Stromal cell of bone marrow (primary cell): Measurements from ENCODE around the gene MYO18B.

Experiments
- DNase-seq: peaks from one replicate; pipeline ENCODE4 v3.0.0-alpha.2; 2012; ENCODE audit warnings: low read depth

Gene MYO18B

GRCh38 chr22:25849522-25849921, 107.5 kb downstream of the MYO18B start:
- DNase-seq, result no peak

GRCh38 chr22:25852223-25852622, 110.2 kb downstream of the MYO18B start:
- no peak for DNase-seq

DNA sequence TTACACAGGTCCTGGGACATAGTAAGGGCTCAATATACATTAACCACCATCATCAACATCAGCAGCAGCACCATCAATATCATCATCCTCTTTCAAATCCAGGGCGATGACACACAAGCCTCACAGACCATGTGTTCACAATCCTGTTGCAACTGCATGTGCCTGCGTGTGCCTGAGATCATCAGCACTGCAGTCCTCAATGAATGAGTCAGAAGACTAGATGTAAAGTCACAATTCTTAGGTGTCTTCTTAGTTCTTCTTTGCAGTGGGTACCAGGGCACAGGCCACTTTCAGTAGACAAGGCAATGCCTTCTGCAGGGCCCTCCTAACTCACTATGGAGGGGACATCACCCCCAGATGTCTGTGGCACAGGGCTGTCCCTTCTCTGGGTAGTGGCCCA, 111.1 kb downstream of the MYO18B start:
- no peak for DNase-seq

GRCh38 chr22:25853501-25854284, 111.7 kb downstream of the MYO18B start:
- DNase-seq, result no peak

GRCh38 chr22:25869771-25870170, 127.8 kb downstream of the MYO18B start:
- no peak for DNase-seq

DNA sequence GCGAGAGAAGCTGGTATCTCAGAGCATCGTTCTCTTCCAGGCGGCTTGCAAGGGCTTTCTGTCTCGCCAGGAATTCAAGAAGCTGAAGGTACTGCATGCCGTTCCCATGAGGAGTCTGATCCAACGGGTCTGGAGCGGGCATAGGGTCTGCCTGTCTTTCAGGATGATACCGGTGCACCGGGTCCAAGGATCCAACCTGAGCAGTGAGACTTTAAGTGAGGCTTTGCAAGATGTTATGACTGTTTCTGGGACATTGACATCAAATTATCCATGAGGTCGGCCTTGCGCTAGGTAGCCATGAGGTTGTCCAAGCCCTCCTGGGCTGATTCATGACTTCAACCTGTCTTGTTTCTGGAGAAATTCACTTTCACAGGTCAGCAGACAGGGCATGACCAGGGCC, 132.3 kb downstream of the MYO18B start:
- no peak for DNase-seq

- no peak for DNase-seq
These were observed 133.5 kb downstream of the MYO18B start for GRCh38 chr22:25875461-25875860.

- DNase-seq, result no peak
These were observed 134.9 kb downstream of the MYO18B start for GRCh38 chr22:25876871-25877270.

DNA sequence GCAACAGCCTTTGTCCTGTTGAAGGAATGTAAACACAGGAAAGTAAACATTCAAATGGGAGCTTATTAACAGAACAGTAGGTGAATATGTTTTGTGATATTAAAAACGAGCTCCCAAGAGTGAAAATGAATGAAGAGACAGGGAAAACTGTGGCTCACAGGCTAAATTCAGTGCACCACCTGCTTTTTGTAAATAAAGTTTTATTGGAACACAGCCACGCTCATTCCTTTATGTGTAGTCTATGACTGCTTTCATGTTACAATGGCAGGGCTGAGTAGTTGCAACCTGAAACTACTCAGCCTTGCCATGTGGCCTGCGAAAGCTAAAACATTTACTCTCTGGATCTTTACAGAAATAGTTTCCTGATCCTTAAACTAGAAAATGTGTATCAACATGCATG, 136.9 kb downstream of the MYO18B start:
- DNase-seq, result no peak

DNA sequence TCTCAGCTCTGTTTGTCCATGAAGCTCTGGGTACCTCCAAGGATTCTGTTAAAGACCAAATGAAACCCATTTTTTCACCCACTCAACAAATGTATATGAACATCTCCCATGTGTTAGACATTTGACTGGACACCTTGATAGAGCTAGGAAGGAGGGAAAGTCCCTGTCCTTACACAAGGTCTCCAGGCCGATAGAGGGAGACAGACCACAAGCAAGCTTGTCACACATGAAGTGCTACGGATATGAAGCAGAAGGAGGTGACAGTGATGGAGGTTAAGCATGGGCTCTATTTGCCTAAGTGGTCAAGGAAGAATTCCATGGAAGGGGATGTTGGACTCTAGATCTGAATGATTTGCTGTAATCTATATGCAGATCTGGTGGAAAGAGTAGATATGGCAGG, 138.5 kb downstream of the MYO18B start:
- DNase-seq, result no peak

DNA sequence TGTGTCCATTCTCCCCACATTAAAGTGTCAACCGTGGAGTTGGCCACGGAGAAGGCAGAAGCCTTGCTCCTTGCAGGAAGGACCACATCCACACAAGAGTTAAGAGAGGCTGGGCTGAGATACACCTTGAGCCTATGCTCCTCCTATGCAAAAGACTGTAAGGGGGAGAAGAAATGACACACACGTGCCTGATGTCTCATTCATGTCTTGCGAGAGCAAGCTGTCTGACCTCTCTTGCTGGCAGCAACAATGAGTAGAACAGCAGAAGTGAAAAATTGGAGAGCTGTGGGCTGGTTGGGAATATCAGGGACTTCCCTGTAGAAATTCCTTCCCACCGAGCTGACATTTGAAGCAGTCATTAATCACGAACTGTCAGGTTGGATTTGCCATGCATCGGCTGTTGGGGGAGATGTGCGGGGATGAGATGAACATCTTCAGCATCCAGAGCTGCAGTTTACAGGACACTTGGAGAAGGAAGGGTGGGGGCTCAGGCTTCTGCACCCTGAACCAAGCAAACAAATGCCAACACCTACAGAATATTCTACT, 139.3 kb downstream of the MYO18B start:
- no peak for DNase-seq

DNA sequence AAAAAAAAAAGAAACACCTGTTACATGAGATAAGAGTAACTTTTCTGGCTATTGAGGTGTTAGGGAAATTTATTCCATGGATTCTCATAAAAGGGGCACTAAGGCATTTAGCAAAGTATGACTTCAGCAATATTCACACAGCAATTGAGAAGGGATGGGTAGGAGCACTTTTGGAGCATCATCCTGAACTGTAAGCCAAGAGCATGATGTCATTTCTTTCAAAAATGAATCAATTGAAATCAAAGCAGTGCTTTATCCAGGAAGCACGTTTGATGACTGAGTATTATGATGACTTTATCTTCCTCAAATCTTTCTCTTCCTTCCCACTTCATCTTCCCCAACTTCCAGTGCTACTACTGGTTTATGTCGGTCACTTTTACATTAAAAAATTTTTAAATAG, 140.4 kb downstream of the MYO18B start:
- DNase-seq, result no peak

GRCh38 chr22:25883482-25884033, 141.6 kb downstream of the MYO18B start:
- DNase-seq, result no peak

DNA sequence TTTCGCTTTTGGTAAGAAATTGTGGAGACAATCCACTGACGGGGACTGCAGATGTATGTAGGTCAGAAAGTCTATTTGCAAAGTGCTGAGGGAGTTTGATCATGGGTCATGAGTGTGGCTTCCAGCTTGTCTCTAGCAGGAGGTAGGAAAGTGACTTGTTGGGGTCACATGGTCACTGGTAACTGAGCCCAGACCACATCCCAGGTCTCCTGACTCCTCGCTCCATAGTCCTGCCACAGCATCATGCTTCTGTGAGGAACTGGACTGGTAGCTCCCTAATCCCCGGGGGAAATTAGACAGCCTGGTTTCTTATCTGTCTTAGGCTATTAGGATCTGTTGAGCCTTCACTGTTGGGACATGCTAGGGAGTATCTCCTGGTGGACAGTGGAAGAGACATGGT, 142.1 kb downstream of the MYO18B start:
- no peak for DNase-seq

GRCh38 chr22:25888399-25889054, 146.5 kb downstream of the MYO18B start:
- no peak for DNase-seq

DNA sequence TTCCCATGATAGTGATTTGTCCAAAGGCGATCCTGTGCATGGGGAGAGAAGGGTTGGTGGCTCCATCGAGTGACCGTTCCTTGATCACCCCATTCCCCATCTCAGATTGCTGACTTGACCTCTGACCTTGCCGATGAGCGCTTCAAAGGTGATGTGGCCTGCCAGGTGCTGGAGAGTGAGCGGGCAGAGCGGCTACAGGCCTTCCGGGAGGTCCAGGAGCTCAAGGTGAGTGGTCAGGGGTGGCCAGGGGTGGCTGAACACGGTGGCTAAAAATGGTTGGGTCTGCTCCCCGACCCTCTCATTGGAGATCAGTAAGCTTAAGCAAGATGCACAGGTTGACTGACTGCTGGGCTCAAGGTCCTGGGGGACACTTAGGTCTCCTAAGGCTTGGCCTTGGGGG, 148.7 kb downstream of the MYO18B start:
- no peak for DNase-seq

DNA sequence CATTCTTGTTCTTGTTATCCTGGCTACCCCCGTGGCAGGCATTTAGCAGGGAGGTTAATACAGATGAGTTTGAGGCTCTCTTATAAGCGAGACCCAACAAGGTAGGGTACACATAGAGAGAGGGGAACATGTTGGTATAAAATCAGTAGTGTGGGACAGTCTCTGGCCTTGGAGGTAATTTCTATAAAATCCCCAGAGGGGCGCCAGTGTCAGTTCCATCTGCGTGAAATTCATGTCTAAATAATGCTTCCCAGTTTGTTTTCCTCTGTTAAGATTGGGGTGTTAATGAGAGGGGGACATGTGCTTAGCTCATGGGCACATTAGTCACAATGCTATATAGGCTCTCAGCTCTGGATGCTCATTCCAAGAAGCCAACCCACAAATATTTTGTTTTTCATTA, 150.7 kb downstream of the MYO18B start:
- no peak for DNase-seq

- DNase-seq, result no peak
These were observed 153.7 kb downstream of the MYO18B start for GRCh38 chr22:25895678-25896077.

- DNase-seq, result no peak
These were observed 154.1 kb downstream of the MYO18B start for GRCh38 chr22:25896098-25896497.

DNA sequence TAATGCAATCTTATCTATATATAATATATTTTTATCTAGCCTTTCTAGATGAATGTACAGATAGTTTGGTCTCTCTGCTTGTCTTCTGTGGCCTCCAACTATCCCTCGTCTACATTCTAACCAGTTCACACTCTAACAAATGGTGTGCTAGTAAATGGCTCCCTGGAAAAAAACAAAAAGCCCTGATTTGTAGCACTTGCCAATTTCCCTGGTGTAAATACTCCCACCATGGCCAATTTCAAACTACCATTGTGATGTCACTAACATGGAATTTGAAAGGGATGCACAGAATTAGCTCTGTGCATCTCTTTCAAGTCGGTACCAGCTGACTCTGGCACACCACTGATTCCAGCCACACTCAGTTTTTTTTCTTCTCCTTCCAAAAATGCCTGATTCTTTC, 154.6 kb downstream of the MYO18B start:
- no peak for DNase-seq

- DNase-seq, result no peak
These were observed 156.8 kb downstream of the MYO18B start for GRCh38 chr22:25898707-25899365.

GRCh38 chr22:25899566-25899965, 157.6 kb downstream of the MYO18B start:
- no peak for DNase-seq

DNA sequence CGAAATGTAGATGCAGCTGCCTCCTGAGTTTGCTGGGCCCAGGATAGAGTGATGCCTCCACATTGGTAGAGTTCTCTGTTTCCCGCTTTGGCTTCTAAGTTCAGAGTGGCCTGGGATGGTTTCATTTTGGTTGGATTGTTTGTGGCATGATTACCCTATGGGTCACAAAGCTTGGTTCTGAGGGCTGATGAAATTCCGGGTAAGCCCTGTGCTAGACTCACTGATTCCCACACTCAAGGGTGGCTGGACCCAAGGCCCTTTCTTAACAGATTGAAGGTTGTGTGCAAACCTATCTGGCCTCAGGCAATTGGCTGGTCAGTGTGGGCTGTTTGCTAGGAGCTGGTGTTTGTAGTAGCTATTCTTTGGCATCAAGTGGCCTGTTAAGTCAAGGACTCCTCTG, 158.4 kb downstream of the MYO18B start:
- no peak for DNase-seq
